Large intestine (tissue), 3 donors: ENCODE measurements around the gene MMP19. TPM values are rescaled to one million over a fixed set of nuclear protein-coding genes. Genes with fewer than 3 reads are reported as not detected.

Experiments
- DNase-seq, 2 donors: peaks; one replicate each; pipeline versions ENCODE4 v3.0.0 to v3.0.0-alpha.2; 2013
- H3K27ac ChIP-seq: one replicate; pipeline ENCODE4 v1.5.1; 2013; ENCODE audit warnings: low read length
- H3K27me3 ChIP-seq: 2 replicates; pipeline ENCODE4 v1.6.1; 2013; ENCODE audit warnings: low read length; ENCODE audit not compliant: control insufficient read depth, insufficient read depth
- H3K36me3 ChIP-seq: 2 replicates; pipeline ENCODE4 v1.6.1; 2013; ENCODE audit warnings: low read length; ENCODE audit not compliant: control insufficient read depth, insufficient read depth
- H3K4me1 ChIP-seq: one replicate; pipeline ENCODE4 v1.6.1; 2013; ENCODE audit warnings: low read length; ENCODE audit not compliant: control insufficient read depth, insufficient read depth
- H3K4me3 ChIP-seq: one replicate; pipeline ENCODE4 v1.5.1; 2013; ENCODE audit warnings: low read length
- H3K9me3 ChIP-seq: one replicate; pipeline ENCODE4 v1.6.1; 2013; ENCODE audit warnings: mild to moderate bottlenecking, low read depth, low read length, moderate library complexity; ENCODE audit not compliant: control insufficient read depth
- WGBS: methylation state at CpG from one replicate; pipeline ENCODE4 v1.1.5; 2013; ENCODE audit warnings: low lambda C conversion rate; ENCODE audit not compliant: insufficient coverage; 5-methylcytosine and 5-hydroxymethylcytosine counted together
- polyA plus RNA-seq: library from polyadenylated mRNA; unstranded; fragments of 120-200 nt; gene quantifications from one replicate; pipeline ENCODE4 v1.2.1, GENCODE V29; 2013

MMP19 gene
- polyA plus RNA-seq, 1 donor, result 2.5 TPM

GRCh38 chr12:55861871-55862270 is 19.1 kb upstream of the MMP19 start:
- H3K9me3 ChIP-seq, result peaks cover 14% of the 10 kb centered on the region
- no peaks in the 10 kb centered on the region for H3K4me1 ChIP-seq
- WGBS, result 80% methylated on average over 3 of the region's 3 CpGs
- H3K4me3 ChIP-seq, result no peak overlapping the region
- no peak overlapping the region for H3K27ac ChIP-seq
- no peaks in the 10 kb centered on the region for H3K27me3 ChIP-seq
- H3K36me3 ChIP-seq, result no peaks in the 10 kb centered on the region
- DNase-seq, result no peak

DNA sequence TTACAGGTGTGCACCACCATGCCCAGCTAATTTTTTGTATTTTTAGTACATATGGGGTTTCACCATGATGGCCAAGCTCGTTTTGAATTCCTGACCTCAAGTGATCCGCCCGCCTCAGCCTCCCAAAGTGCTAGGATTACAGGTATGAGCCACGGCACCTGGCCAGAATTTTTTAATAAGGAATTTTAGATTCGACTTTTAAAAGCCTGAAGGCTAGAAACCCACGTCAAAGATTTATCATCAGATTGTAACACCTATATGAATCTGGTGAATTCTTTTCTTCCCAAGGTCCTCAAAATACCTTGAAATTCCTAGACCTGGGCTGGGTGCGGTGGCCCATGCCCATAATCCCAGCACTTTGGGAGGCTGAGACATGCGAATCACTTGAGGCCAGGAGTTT is 18.7 kb upstream of the MMP19 start:
- Histone ChIP-seq H3K9me3 (peaks cover 14% of the 10 kb centered on the region), H3K4me1 (no peaks in the 10 kb centered on the region), H3K27ac (no peak overlapping the region), H3K36me3 (no peaks in the 10 kb centered on the region), H3K27me3 (no peaks in the 10 kb centered on the region), H3K4me3 (no peak overlapping the region)
- no peak for DNase-seq
- 100% methylated on average over 1 of the region's 8 CpGs for WGBS

GRCh38 chr12:55852740-55853139 is 10.0 kb upstream of the MMP19 start:
- Histone ChIP-seq H3K9me3 (no peaks in the 10 kb centered on the region), H3K4me1 (no peaks in the 10 kb centered on the region), H3K4me3 (no peak overlapping the region), H3K27me3 (peaks cover 6% of the 10 kb centered on the region), H3K36me3 (no peaks in the 10 kb centered on the region), H3K27ac (no peak overlapping the region)
- 20% methylated on average over 1 of the region's 1 CpG for WGBS
- no peak for DNase-seq

DNA sequence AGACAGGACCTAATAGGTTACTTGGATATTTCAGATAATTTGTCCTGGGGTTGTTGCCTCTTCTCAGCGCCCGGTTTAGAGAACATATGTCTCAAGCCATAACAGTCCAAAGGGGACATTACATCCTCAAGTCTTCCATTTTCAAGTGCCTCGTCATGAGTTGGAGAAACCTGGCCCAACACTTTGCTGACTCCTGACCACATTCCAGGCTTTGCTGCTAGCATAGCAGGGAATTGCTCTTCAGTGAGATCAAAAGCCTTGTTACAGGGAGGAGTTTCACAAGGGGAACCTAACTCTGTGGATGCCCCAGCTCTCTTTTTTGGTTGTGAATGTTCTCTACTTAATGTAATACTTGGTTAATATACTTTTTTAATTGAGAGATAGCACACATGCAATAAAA is 8.2 kb upstream of the MMP19 start:
- DNase-seq, result no peak
- Histone ChIP-seq H3K4me3 (no peak overlapping the region), H3K36me3 (no peaks in the 10 kb centered on the region), H3K9me3 (no peaks in the 10 kb centered on the region), H3K4me1 (no peaks in the 10 kb centered on the region), H3K27ac (no peak overlapping the region), H3K27me3 (peaks cover 10% of the 10 kb centered on the region)
- no CpG with 5 or more reads among the region's 3 CpGs for whole genome bisulfite sequencing

GRCh38 chr12:55850401-55850800 is 7.7 kb upstream of the MMP19 start:
- WGBS, result no CpG with 5 or more reads among the region's 1 CpG
- Histone ChIP-seq H3K9me3 (no peaks in the 10 kb centered on the region), H3K27ac (no peak overlapping the region), H3K27me3 (peaks cover 10% of the 10 kb centered on the region), H3K36me3 (no peaks in the 10 kb centered on the region), H3K4me1 (no peaks in the 10 kb centered on the region), H3K4me3 (no peak overlapping the region)
- no peak for DNase-seq

DNA sequence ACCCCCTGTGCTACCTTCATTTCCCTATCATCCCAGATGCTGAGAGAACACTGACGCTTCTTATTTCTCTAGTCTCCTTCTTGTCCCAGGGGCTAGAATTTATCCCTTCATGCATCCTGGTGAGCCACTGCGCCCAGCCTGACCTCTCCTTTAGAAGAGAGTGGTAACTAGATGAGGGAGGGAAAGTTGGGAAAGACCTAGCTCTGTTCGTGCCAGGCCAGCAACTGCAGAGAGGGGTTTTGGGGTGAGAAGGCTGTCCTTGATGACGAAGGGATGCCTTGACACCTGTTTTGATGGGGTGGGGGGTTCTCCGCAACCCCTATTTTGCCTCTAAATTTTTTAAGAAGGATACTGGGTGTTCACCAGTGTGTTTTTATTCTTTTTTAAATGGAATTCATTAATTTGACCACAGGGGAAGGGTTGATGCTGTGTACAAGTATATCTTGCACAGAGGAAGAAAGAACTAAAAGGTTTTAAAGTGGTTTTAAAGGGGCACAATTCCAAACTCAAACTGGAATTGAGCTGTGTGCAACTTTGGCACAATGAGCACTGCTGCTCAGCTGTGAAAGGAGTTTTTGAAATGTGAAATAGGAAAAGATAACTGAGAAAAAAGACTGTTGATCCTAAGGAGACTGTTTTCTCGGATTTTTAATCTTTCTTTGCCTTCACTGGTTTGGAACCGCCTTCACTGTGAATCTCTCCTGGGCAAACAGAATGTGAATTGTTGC is 7.0 kb upstream of the MMP19 start:
- 40% methylated on average over 1 of the region's 7 CpGs for WGBS
- H3K9me3 ChIP-seq, result no peaks in the 10 kb centered on the region
- H3K4me3 ChIP-seq, result no peak overlapping the region
- H3K27ac ChIP-seq, result no peak overlapping the region
- no peak for DNase-seq
- peaks cover 10% of the 10 kb centered on the region for H3K27me3 ChIP-seq
- H3K4me1 ChIP-seq, result no peaks in the 10 kb centered on the region
- H3K36me3 ChIP-seq, result no peaks in the 10 kb centered on the region

- peak; percentile 65 to 69 for DNase-seq
- peak overlapping the region; percentile 51 for H3K27ac ChIP-seq
- H3K36me3 ChIP-seq, result no peaks in the 10 kb centered on the region
- H3K27me3 ChIP-seq, result peaks cover 10% of the 10 kb centered on the region
- H3K4me1 ChIP-seq, result no peaks in the 10 kb centered on the region
- no peak overlapping the region for H3K4me3 ChIP-seq
- no CpG with 5 or more reads among the region's 6 CpGs for WGBS
- H3K9me3 ChIP-seq, result no peaks in the 10 kb centered on the region
Observed at GRCh38 chr12:55847603-55848291, 5.0 kb upstream of the MMP19 start.

DNA sequence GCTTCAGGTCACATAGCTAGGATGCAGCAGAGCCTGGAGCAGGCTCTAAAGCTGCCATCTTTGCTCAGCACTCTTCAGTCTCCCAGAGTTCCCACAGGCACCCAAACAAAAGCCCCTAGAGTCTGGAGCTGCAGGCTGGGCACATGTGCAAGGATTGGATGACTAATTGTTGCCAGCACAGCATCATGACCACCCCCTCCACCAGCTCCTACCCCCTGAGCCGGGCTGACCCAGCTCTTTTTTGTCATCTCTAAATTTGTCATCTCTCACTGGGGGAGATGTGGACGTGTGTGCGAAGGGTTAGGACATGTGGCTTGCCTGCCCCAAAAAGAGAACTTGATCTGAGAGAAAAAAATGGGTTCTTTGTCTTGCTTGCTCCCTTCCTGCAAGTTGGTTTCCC is 4.3 kb upstream of the MMP19 start:
- no peaks in the 10 kb centered on the region for H3K4me1 ChIP-seq
- no peak for DNase-seq
- WGBS, result no CpG with 5 or more reads among the region's 3 CpGs
- H3K27ac ChIP-seq, result no peak overlapping the region
- no peaks in the 10 kb centered on the region for H3K36me3 ChIP-seq
- H3K9me3 ChIP-seq, result no peaks in the 10 kb centered on the region
- no peak overlapping the region for H3K4me3 ChIP-seq
- peaks cover 10% of the 10 kb centered on the region for H3K27me3 ChIP-seq

GRCh38 chr12:55845785-55846496 is 3.2 kb upstream of the MMP19 start:
- H3K27ac ChIP-seq, result no peak overlapping the region
- H3K4me3 ChIP-seq, result no peak overlapping the region
- H3K4me1 ChIP-seq, result no peaks in the 10 kb centered on the region
- H3K9me3 ChIP-seq, result no peaks in the 10 kb centered on the region
- no CpG with 5 or more reads among the region's 7 CpGs for WGBS
- DNase-seq, result no peak
- H3K36me3 ChIP-seq, result no peaks in the 10 kb centered on the region
- peaks cover 10% of the 10 kb centered on the region for H3K27me3 ChIP-seq

- Histone ChIP-seq H3K4me1 (no peaks in the 10 kb centered on the region), H3K27ac (no peak overlapping the region), H3K27me3 (peaks cover 10% of the 10 kb centered on the region), H3K9me3 (no peaks in the 10 kb centered on the region), H3K36me3 (no peaks in the 10 kb centered on the region), H3K4me3 (no peak overlapping the region)
- DNase-seq, result no peak
- no CpG with 5 or more reads among the region's 5 CpGs for WGBS
Observed at GRCh38 chr12:55845361-55845760, 2.6 kb upstream of the MMP19 start.
